GM12878 (cell line): ENCODE measurements around the gene HBP1. TPM values are rescaled to one million over a fixed set of nuclear protein-coding genes. Genes with fewer than 3 reads are reported as not detected.

Source experiments
- ATAC-seq: fragments of 200-7000 bp; cut with Tn5 transposase; 3 replicates; pipeline ENCODE4 v1.9.1; 2020; ENCODE audit warnings: mild to moderate bottlenecking, moderate library complexity
- BruUV-seq: library from RNA; stranded (reverse); fragments of 400-500 nt; replicated peaks from 2 replicates; lab custom pipeline; 2021; lab: Mats Ljungman, UMichigan
- CTCF ChIA-PET: fragments of 300-600 bp; sonication (Branson Sonifier 250); formaldehyde crosslinking; extraction: SDS; loops from one replicate; lab custom pipeline; 2021; ENCODE audit warnings: inconsistent platforms; lab: Yijun Ruan, JAX
- POLR2A ChIA-PET: fragments of 350-600 bp; formaldehyde crosslinking; extraction: SDS; loops from one replicate; lab custom pipeline; 2021; ENCODE audit warnings: inconsistent platforms; lab: Charles Lee
- RAD21 ChIA-PET: fragments of 300-600 bp; sonication (Branson Sonifier 250); formaldehyde crosslinking; loops from one replicate; lab custom pipeline; 2023; ENCODE audit warnings: antibody characterized with exemption; ENCODE audit not compliant: unreplicated experiment; lab: Charles Lee
- SMC1A ChIA-PET: fragments of 300-600 bp; sonication (Branson Sonifier 250); formaldehyde crosslinking; loops from one replicate; lab custom pipeline; 2023; ENCODE audit not compliant: unreplicated experiment, uncharacterized antibody; lab: Charles Lee
- DNase-seq: peaks from one replicate; pipeline ENCODE4 v3.0.0-alpha.2; 2011; ENCODE audit warnings: low read depth, low spot score
- FAIRE-seq: peaks from 3 replicates; lab custom pipeline; 2011; peaks lifted over from hg19 to GRCh38; lab: Jason Lieb, UNC
- H2AFZ ChIP-seq: 2 replicates; pipeline ENCODE4 v1.6.0; 2011; ENCODE audit warnings: low read depth, low read length, control low read depth; ENCODE audit not compliant: control insufficient read depth
- H3K27ac ChIP-seq: 2 replicates; pipeline ENCODE4 v1.5.1; 2011; ENCODE audit warnings: control low read depth; ENCODE audit not compliant: control insufficient read depth, insufficient read depth
- H3K27me3 ChIP-seq, 2 experiments: replicated peaks in 1 of 2; 2 replicates each; pipeline versions ENCODE4 v1.6.0 to v1.6.1; 2011; ENCODE audit warnings: low read length in 1 of 2; ENCODE audit not compliant: control insufficient read depth in 2 of 2, insufficient read depth in 2 of 2
- H3K36me3 ChIP-seq, 2 experiments: 2 replicates each; pipeline ENCODE4 v1.5.1; 2011; ENCODE audit warnings: low read length in 1 of 2; ENCODE audit not compliant: control insufficient read depth in 2 of 2, insufficient read depth in 2 of 2
- H3K4me1 ChIP-seq: 2 replicates; pipeline ENCODE4 v1.6.1; 2011; ENCODE audit warnings: mild to moderate bottlenecking, low read length, moderate library complexity, mixed read lengths; ENCODE audit not compliant: control insufficient read depth, insufficient read depth
- H3K4me2 ChIP-seq: 2 replicates; pipeline ENCODE4 v1.6.0; 2011; ENCODE audit warnings: control low read depth; ENCODE audit not compliant: control insufficient read depth, insufficient read depth
- H3K4me3 ChIP-seq: fragments of 200-600 bp; sonication (generic); 2 replicates; pipeline ENCODE4 v1.5.1; 2016
- H3K79me2 ChIP-seq: 2 replicates; pipeline ENCODE4 v1.6.0; 2011; ENCODE audit warnings: low read length; ENCODE audit not compliant: control insufficient read depth, insufficient read depth
- H3K9ac ChIP-seq: 2 replicates; pipeline ENCODE4 v1.8.0; 2011; ENCODE audit warnings: low read length, control low read depth, mixed read lengths; ENCODE audit not compliant: control insufficient read depth, insufficient read depth
- H3K9me3 ChIP-seq: replicated peaks from 3 replicates; pipeline ENCODE4 v1.5.1; 2011; ENCODE audit warnings: mild to moderate bottlenecking, low read length; ENCODE audit not compliant: control insufficient read depth, insufficient read depth
- H4K20me1 ChIP-seq: 2 replicates; pipeline ENCODE4 v1.6.0; 2011; ENCODE audit not compliant: control insufficient read depth, insufficient read depth
- BHLHE40 ChIP-seq, 2 experiments: fragments of 450-650 bp in 1 of 2; IDR thresholded peaks; 2 replicates each; pipeline ENCODE4 v1.6.1; 2011 to 2017; ENCODE audit warnings: low read depth in 2 of 2, borderline replicate concordance in 1 of 2, improper control_type of control experiment in 1 of 2, low read length in 1 of 2, mild to moderate bottlenecking in 1 of 2
- ETV6 ChIP-seq, 2 experiments: fragments of 450-650 bp in 1 of 2; IDR thresholded peaks in 1 of 2; conservative IDR thresholded peaks in 1 of 2; 2 replicates each; pipeline ENCODE4 v1.6.1; 2014; ENCODE audit warnings: antibody characterized with exemption in 1 of 2, borderline replicate concordance in 1 of 2, low read depth in 1 of 2, mild to moderate bottlenecking in 1 of 2, moderate library complexity in 1 of 2
- IRF5 ChIP-seq: fragments of 450-650 bp; IDR thresholded peaks from 2 replicates; pipeline ENCODE4 v1.6.1; 2017; ENCODE audit warnings: borderline replicate concordance
- SREBF1 ChIP-seq: IDR thresholded peaks from 2 replicates; pipeline ENCODE4 v1.6.1; 2012; ENCODE audit warnings: mild to moderate bottlenecking, low read length
- SRF ChIP-seq, 2 experiments: IDR thresholded peaks; 2 replicates each; pipeline ENCODE4 v1.6.1; 2011; ENCODE audit warnings: low read depth in 2 of 2, low read length in 2 of 2, mild to moderate bottlenecking in 1 of 2, moderate library complexity in 1 of 2
- WGBS: methylation state at CpG from one replicate; pipeline ENCODE4 v1.1.6; 2016; ENCODE audit warnings: low lambda C conversion rate; ENCODE audit not compliant: insufficient replicate concordance, insufficient coverage; ENCODE audit errors: missing lambda C conversion rate; 5-methylcytosine and 5-hydroxymethylcytosine counted together
- in situ Hi-C: fragments of 300-500 bp; cut with MboI; formaldehyde crosslinking; loops from 9 replicates; pipeline ENCODE4 v1.14.3; 2018; ENCODE audit warnings: mixed read lengths
- intact Hi-C: fragments of 100-400 bp; cut with micrococcal nuclease; formaldehyde crosslinking; loops from one replicate; pipeline ENCODE4 v1.14.2; 2022; ENCODE audit not compliant: unreplicated experiment
- polyA plus RNA-seq, 11 experiments: library from polyadenylated mRNA; depleted of rRNA in 4 of 11; unstranded in 6 of 11; stranded (reverse) in 5 of 11; fragments of >200 nt; fragmentation: Nextera tagmentation in 4 of 11; fragmentation: Illumina TruSeq in 1 of 11; extraction: Ambion mirVana in 4 of 11; extraction: Trizol in 1 of 11; gene quantifications; 1 replicate in 1 of 11; 2 replicates in 10 of 11; pipeline versions ENCODE4 v1.2.1 to v1.2.3, GENCODE V29; 2011 to 2016; ENCODE audit warnings: inconsistent platforms in 2 of 11, missing spikeins in 2 of 11, low read depth in 1 of 11
- total RNA-seq, 4 experiments: library from RNA; depleted of rRNA in 3 of 4; stranded (reverse); fragments of >200 nt in 3 of 4; fragmentation: Illumina TruSeq in 1 of 4; extraction: Trizol in 1 of 4; gene quantifications; 2 replicates each; pipeline versions ENCODE4 v1.2.1 to v1.2.3, GENCODE V29; 2013 to 2021
- TF ChIP-seq, protein P1 (sequence below): fragments of 450-650 bp; IDR thresholded peaks from 2 replicates; pipeline ENCODE4 v1.6.1; 2016; ENCODE audit warnings: mild to moderate bottlenecking, moderate library complexity, borderline replicate concordance

HBP1 gene
- total and polyA plus RNA-seq, 10 of the 15 experiments (the other 5 are each of a cell fraction or from before 2014, with no cell fraction given): 5.8 to 30.9 (median 9.4) TPM

DNA sequence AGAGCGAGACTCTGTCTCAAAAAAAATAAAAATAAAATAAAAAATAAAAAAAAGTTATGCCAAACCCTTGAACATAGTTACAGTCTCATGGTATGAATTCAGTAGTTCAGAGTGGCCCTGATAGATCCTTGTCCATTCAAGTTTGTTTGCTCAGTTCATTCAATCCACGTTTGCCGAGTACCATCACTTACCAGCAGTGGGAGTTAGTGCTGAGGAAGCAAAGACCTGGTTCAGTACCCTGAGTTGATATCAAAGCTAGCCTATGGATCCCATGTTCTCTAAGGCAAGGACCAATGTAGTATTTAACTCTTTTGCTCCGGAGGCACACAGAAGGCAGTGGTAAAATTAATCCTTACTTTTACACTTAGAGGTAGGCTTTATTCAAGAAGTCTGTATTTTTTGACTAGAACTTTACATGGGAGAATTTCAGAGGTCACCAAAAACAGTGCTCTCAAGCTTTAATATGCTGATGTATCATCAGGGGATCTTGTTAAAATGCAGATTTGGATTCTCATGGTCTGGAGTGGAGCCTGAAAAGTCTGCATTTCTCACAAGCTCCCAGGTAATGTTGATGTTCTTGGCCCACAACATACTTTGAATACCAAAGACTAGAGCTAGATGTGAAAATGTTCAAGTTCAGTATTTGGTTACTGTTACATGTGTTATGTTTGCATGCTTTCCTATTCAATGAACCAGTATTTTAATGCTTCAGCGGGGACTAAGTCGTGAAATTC is 38.1 kb upstream of the HBP1 start:
- Histone ChIP-seq H3K4me1 (peaks cover 6% of the 10 kb centered on the region), H2AFZ (no peak overlapping the region), H3K36me3 (no peaks in the 10 kb centered on the region), H3K4me3 (no peak overlapping the region), H3K9me3 (no peaks in the 10 kb centered on the region), H3K79me2 (no peaks in the 10 kb centered on the region), H3K9ac (no peak overlapping the region), H3K27ac (no peak overlapping the region), H3K4me2 (no peak overlapping the region), H3K27me3 (no peaks in the 10 kb centered on the region), H4K20me1 (no peaks in the 10 kb centered on the region)
- FAIRE-seq (no peak), DNase-seq (no peak), ATAC-seq (no peak)
- no TSS peak for BruUV-seq
- in situ Hi-C loops: no loop called here
- CTCF ChIA-PET: interaction anchor here (0.6 to 10.7 kb wide), 8 partner anchors 8 to 340 kb away, joined by 3 to 101 read pairs (median 4); no protein-coding TSS in a partner anchor
- 69% methylated on average over 6 of the region's 6 CpGs for WGBS
- SMC1A ChIA-PET: interaction anchor here (0.6 to 1.4 kb wide), 3 partner anchors 9 to 336 kb away, joined by 3 to 5 read pairs (median 3); no protein-coding TSS in a partner anchor
- POLR2A ChIA-PET: interaction anchor here (0.6 kb wide), 1 partner anchor 65 kb away, joined by 3 read pairs; no protein-coding TSS in a partner anchor
- RAD21 ChIA-PET: interaction anchor here (0.9 to 1.6 kb wide), 3 partner anchors 17 to 260 kb away, joined by 3 to 6 read pairs (median 4); no protein-coding TSS in a partner anchor
- intact Hi-C loops: no loop called here
- TF ChIP-seq SREBF1 (no peak), BHLHE40 (IDR thresholded peaks at IDR 0.05; ENCODE audit: borderline replicate concordance in 1 of 2, low read depth in 2 of 2, low read length in 1 of 2) (no peak), SRF (IDR thresholded peaks at IDR 0.05; ENCODE audit: low read depth in 2 of 2, low read length in 2 of 2) (no peak)

GRCh38 chr7:107133396-107133795 is 35.4 kb upstream of the HBP1 start:
- no TSS peak for BruUV-seq
- TF ChIP-seq IRF5: no peak
- TF ChIP-seq ETV6 (conservative IDR thresholded peaks at IDR 0.05 in 1 of 2, IDR thresholded peaks at IDR 0.05 in 1 of 2; ENCODE audit: borderline replicate concordance in 1 of 2, low read depth in 1 of 2): no peak
- TF ChIP-seq, protein P1, sequence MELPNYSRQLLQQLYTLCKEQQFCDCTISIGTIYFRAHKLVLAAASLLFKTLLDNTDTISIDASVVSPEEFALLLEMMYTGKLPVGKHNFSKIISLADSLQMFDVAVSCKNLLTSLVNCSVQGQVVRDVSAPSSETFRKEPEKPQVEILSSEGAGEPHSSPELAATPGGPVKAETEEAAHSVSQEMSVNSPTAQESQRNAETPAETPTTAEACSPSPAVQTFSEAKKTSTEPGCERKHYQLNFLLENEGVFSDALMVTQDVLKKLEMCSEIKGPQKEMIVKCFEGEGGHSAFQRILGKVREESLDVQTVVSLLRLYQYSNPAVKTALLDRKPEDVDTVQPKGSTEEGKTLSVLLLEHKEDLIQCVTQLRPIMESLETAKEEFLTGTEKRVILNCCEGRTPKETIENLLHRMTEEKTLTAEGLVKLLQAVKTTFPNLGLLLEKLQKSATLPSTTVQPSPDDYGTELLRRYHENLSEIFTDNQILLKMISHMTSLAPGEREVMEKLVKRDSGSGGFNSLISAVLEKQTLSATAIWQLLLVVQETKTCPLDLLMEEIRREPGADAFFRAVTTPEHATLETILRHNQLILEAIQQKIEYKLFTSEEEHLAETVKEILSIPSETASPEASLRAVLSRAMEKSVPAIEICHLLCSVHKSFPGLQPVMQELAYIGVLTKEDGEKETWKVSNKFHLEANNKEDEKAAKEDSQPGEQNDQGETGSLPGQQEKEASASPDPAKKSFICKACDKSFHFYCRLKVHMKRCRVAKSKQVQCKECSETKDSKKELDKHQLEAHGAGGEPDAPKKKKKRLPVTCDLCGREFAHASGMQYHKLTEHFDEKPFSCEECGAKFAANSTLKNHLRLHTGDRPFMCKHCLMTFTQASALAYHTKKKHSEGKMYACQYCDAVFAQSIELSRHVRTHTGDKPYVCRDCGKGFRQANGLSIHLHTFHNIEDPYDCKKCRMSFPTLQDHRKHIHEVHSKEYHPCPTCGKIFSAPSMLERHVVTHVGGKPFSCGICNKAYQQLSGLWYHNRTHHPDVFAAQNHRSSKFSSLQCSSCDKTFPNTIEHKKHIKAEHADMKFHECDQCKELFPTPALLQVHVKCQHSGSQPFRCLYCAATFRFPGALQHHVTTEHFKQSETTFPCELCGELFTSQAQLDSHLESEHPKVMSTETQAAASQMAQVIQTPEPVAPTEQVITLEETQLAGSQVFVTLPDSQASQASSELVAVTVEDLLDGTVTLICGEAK: no peak

More at GRCh38 chr7:107133396-107133795, 35.4 kb upstream of the HBP1 start:
- no peak overlapping the region for H2AFZ ChIP-seq
- no peak for ATAC-seq
- FAIRE-seq: no peak
- H3K27ac ChIP-seq: no peak overlapping the region
- no peaks in the 10 kb centered on the region for H3K79me2 ChIP-seq
- ChIA-PET SMC1A (interaction anchor here (1.4 to 2.2 kb wide), 3 partner anchors 15 to 65 kb away, joined by 3 to 8 read pairs (median 5); no protein-coding TSS in a partner anchor), POLR2A (no interaction called here), CTCF (interaction anchor here (2.1 to 10.7 kb wide), 3 partner anchors 17 to 340 kb away, joined by 5 to 101 read pairs (median 7); no protein-coding TSS in a partner anchor), RAD21 (interaction anchor here (0.8 to 1.4 kb wide), 2 partner anchors 11 to 12 kb away, joined by 3 read pairs; no protein-coding TSS in a partner anchor)
- H3K9ac ChIP-seq: no peak overlapping the region
- in situ Hi-C loops (no loop called here), intact Hi-C loops (no loop called here)
- H3K27me3 ChIP-seq: no peaks in the 10 kb centered on the region
- no peak for DNase-seq
- no peak overlapping the region for H3K4me2 ChIP-seq
- 19% methylated on average over 2 of the region's 2 CpGs for WGBS
- no peak overlapping the region for H3K4me3 ChIP-seq
- H3K9me3 ChIP-seq: no peaks in the 10 kb centered on the region
- no peaks in the 10 kb centered on the region for H4K20me1 ChIP-seq
- no peaks in the 10 kb centered on the region for H3K36me3 ChIP-seq
- no peaks in the 10 kb centered on the region for H3K4me1 ChIP-seq
